ENCODE results near the gene TNKS1BP1. TPM values are rescaled to one million over a fixed set of nuclear protein-coding genes. Genes with fewer than 3 reads are reported as not detected.

Gene TNKS1BP1
- total and polyA plus RNA-seq, 9 of the 15 experiments (the other 6 are each of a cell fraction or from before 2014, with no cell fraction given), result 1.1 to 47.2 (median 10.9) TPM

DNA sequence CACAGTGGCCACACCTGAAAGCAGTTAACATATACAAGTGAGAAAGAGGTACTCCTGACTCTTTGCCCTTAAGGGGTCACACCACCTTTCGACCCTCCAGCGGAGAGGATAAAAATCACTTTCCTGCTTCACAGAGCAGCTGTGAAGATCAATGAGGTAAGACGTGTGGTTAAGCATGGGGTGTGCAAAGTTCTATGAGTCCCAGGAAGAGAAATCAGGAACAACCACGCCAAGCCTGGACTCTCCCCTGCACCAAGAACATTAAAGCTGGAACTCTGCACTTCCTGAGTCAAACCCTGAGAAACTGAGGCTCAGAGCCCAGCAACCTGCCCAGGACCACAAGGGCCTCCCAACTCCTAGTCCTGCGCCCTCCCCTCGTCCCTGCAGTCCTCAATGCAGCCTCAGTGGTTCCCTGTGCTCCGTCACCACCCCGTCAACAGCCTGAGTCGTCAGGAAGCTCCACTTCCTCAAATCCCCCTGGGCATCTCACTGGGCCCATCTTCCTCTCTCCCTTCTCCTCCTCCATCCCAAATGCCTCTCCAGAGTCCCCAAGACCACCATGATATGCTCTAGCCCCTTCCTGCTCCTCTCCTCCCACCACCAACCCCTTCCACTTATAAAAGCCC is 17.7 kb downstream of the TNKS1BP1 start:
- peaks cover 22 to 43% of the 10 kb centered on the region in 2 experiments for H3K4me1 ChIP-seq (replicated peaks in 1 of 2; ENCODE audit: control insufficient read depth in 2 of 2, insufficient read depth in 2 of 2, low read length in 2 of 2)
- H3K36me3 ChIP-seq (ENCODE audit: control insufficient read depth, insufficient read depth, low read length), result peaks cover 47% of the 10 kb centered on the region
- in situ Hi-C loops (cut with MboI), result no loop called here
- no peaks in the 10 kb centered on the region for H3K9me3 ChIP-seq (replicated peaks; ENCODE audit: control insufficient read depth, insufficient read depth, low read depth, low read length)
- no peaks in the 10 kb centered on the region for H3K27me3 ChIP-seq (ENCODE audit: control insufficient read depth in 2 of 2, insufficient read depth in 2 of 2, low read length in 2 of 2)
- no peak for FAIRE-seq
- intact Hi-C loops (cut with micrococcal nuclease), result no loop called here
- no peak overlapping the region for H3K4me2 ChIP-seq (ENCODE audit: insufficient read depth, low read length)
- H2AFZ ChIP-seq (ENCODE audit: low read depth, low read length), result no peak overlapping the region
- POLR2A ChIA-PET, result interaction anchor here (0.5 to 1.4 kb wide), 6 partner anchors 9 to 191 kb away, joined by 3 to 5 read pairs (median 3); no protein-coding TSS in a partner anchor
- no peak overlapping the region for H3K4me3 ChIP-seq
- ATAC-seq, result no peak
- DNase-seq (ENCODE audit: extremely low read depth in 1 of 4, low spot score in 3 of 4), result no peak
- TF ChIP-seq, protein P1, sequence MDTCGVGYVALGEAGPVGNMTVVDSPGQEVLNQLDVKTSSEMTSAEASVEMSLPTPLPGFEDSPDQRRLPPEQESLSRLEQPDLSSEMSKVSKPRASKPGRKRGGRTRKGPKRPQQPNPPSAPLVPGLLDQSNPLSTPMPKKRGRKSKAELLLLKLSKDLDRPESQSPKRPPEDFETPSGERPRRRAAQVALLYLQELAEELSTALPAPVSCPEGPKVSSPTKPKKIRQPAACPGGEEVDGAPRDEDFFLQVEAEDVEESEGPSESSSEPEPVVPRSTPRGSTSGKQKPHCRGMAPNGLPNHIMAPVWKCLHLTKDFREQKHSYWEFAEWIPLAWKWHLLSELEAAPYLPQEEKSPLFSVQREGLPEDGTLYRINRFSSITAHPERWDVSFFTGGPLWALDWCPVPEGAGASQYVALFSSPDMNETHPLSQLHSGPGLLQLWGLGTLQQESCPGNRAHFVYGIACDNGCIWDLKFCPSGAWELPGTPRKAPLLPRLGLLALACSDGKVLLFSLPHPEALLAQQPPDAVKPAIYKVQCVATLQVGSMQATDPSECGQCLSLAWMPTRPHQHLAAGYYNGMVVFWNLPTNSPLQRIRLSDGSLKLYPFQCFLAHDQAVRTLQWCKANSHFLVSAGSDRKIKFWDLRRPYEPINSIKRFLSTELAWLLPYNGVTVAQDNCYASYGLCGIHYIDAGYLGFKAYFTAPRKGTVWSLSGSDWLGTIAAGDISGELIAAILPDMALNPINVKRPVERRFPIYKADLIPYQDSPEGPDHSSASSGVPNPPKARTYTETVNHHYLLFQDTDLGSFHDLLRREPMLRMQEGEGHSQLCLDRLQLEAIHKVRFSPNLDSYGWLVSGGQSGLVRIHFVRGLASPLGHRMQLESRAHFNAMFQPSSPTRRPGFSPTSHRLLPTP (IDR thresholded peaks at IDR 0.05; ENCODE audit: borderline replicate concordance, extremely low read depth, insufficient read length), result no peak
- no peak for TF ChIP-seq RFX5 (IDR thresholded peaks at IDR 0.05; ENCODE audit: low read depth, low read length)
- TF ChIP-seq GATA2 (CRISPR knock-in tag; IDR thresholded peaks at IDR 0.05), result no peak
- no peak for TF ChIP-seq POU5F1 (IDR thresholded peaks at IDR 0.05; ENCODE audit: borderline replicate concordance, low read depth, low read length, partially characterized antibody)
- no peak for TF ChIP-seq RBM25 (IDR thresholded peaks at IDR 0.05; ENCODE audit: low read depth, low read length, severe bottlenecking)
- TF ChIP-seq SPI1 (IDR thresholded peaks at IDR 0.05; ENCODE audit: borderline replicate concordance, low read depth, low read length), result peak; percentile 73
- peaks cover 21% of the 10 kb centered on the region for H4K20me1 ChIP-seq (replicated peaks; ENCODE audit: control insufficient read depth, insufficient read depth, low read length)
- WGBS (ENCODE audit: insufficient coverage, low coverage, missing lambda C conversion rate), result 79% methylated on average over 6 of the region's 9 CpGs
- H3K9ac ChIP-seq (ENCODE audit: insufficient read depth in 1 of 2, low read depth in 2 of 2, low read length in 2 of 2), result 0 out of 4 replicates have a peak overlapping the region, but pooled peaks of 1 of the 2 experiments have one; percentile 65
- no peak overlapping the region for H3K27ac ChIP-seq (ENCODE audit: extremely low read depth, low read depth, low read length)
- peaks cover 7% of the 10 kb centered on the region for H3K9me1 ChIP-seq (ENCODE audit: control insufficient read depth, insufficient read depth, low read length)
- CTCF ChIA-PET (ENCODE audit: low intra/inter-chr PET ratio), result interaction anchor here (0.6 to 0.7 kb wide), 2 partner anchors 105 to 1834 kb away, joined by 3 to 4 read pairs; no protein-coding TSS in a partner anchor
- BruUV-seq (replicated peaks), result no TSS peak
- H3K79me2 ChIP-seq (ENCODE audit: control insufficient read depth, insufficient read depth, low read length), result peaks cover 4% of the 10 kb centered on the region

All from K562 (cell line).